ENCODE measurements around the gene SOHLH2.

GRCh38 chr13:36163286-36163685 is 51.1 kb downstream of the SOHLH2 start:
- TF ChIP-seq, protein P1, sequence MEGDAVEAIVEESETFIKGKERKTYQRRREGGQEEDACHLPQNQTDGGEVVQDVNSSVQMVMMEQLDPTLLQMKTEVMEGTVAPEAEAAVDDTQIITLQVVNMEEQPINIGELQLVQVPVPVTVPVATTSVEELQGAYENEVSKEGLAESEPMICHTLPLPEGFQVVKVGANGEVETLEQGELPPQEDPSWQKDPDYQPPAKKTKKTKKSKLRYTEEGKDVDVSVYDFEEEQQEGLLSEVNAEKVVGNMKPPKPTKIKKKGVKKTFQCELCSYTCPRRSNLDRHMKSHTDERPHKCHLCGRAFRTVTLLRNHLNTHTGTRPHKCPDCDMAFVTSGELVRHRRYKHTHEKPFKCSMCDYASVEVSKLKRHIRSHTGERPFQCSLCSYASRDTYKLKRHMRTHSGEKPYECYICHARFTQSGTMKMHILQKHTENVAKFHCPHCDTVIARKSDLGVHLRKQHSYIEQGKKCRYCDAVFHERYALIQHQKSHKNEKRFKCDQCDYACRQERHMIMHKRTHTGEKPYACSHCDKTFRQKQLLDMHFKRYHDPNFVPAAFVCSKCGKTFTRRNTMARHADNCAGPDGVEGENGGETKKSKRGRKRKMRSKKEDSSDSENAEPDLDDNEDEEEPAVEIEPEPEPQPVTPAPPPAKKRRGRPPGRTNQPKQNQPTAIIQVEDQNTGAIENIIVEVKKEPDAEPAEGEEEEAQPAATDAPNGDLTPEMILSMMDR (conservative IDR thresholded peaks at IDR 0.05) = no peak
- TF ChIP-seq ZFX (IDR thresholded peaks at IDR 0.05) = no peak
